Gastrocnemius medialis (tissue), 4 donors: ENCODE measurements around the gene EDNRB. TPM values are rescaled to one million over a fixed set of nuclear protein-coding genes. Genes with fewer than 3 reads are reported as not detected.

Experiments
- ATAC-seq, 2 donors: fragments of 150-250 bp; one replicate each; pipeline ENCODE4 v1.9.1; 2016
- DNase-seq, 2 donors: peaks; one replicate each; pipeline ENCODE4 v3.0.0-alpha.2; 2019
- H3K27ac ChIP-seq, 4 donors: fragments of 200-600 bp; sonication (generic); 1 replicate in 1 of 4; 2 replicates in 3 of 4; pipeline ENCODE4 v1.5.1; 2016 to 2018; ENCODE audit warnings: mild to moderate bottlenecking in 2 of 4, moderate library complexity in 1 of 4
- H3K27me3 ChIP-seq, 3 donors: fragments of 200-600 bp; sonication (generic) in 2 of 3; 1 replicate in 1 of 3; 2 replicates in 2 of 3; pipeline versions ENCODE4 v1.5.1 to v1.6.0; 2016 to 2019; ENCODE audit warnings: mild to moderate bottlenecking in 1 of 3, moderate library complexity in 1 of 3
- H3K36me3 ChIP-seq, 2 donors: fragments of 200-600 bp; sonication (generic) in 1 of 2; one replicate each; pipeline ENCODE4 v1.5.1; 2017 to 2018
- H3K4me1 ChIP-seq, 2 donors: fragments of 200-600 bp; sonication (generic) in 1 of 2; one replicate each; pipeline ENCODE4 v1.5.1; 2016 to 2017; ENCODE audit warnings: mild to moderate bottlenecking in 2 of 2
- H3K4me3 ChIP-seq, 4 donors: fragments of 200-600 bp; sonication (generic) in 3 of 4; 1 replicate in 1 of 4; 2 replicates in 3 of 4; pipeline ENCODE4 v1.5.1; 2016 to 2019; ENCODE audit warnings: mild to moderate bottlenecking in 2 of 4
- H3K9me3 ChIP-seq, 3 donors: fragments of 200-600 bp; sonication (generic) in 2 of 3; 1 replicate in 1 of 3; 2 replicates in 2 of 3; pipeline ENCODE4 v1.5.1; 2016 to 2019
- POLR2A ChIP-seq, 2 donors: fragments of 450-650 bp; IDR thresholded peaks; one replicate each; pipeline ENCODE4 v1.6.1; 2017; ENCODE audit warnings: antibody characterized with exemption in 2 of 2, mild to moderate bottlenecking in 2 of 2, moderate library complexity in 2 of 2
- in situ Hi-C, 4 donors: fragments of 200-750 bp; cut with MboI; loops; one replicate each; pipeline versions ENCODE4 v1.15.0 to v1.8.0; 2017; ENCODE audit warnings: low sequenced_read_pairs in 4 of 4
- intact Hi-C: fragments of 100-400 bp; cut with DNase I; formaldehyde crosslinking; loops from one replicate; pipeline ENCODE4 v1.15.1; 2023; ENCODE audit warnings: low total_unique reads
- total RNA-seq, 4 donors: library from RNA; depleted of rRNA; stranded (reverse); fragments of >200 nt; gene quantifications; one replicate each; pipeline versions ENCODE4 v1.1.0 to v1.2.3, GENCODE V29; 2016
- TF ChIP-seq, protein P1 (sequence below), 5 experiments: fragments of 450-650 bp in 3 of 5; fragments of 200-600 bp in 2 of 5; sonication (generic) in 2 of 5; IDR thresholded peaks in 4 of 5; conservative IDR thresholded peaks in 1 of 5; 1 replicate in 4 of 5; 2 replicates in 1 of 5; pipeline ENCODE4 v1.5.1; 2016 to 2019; ENCODE audit warnings: antibody characterized with exemption in 5 of 5, mild to moderate bottlenecking in 3 of 5, moderate library complexity in 3 of 5

The EDNRB gene
- total RNA-seq, 4 donors from 2014 or later, result 13.6 to 35.1 (median 20.1) TPM

DNA sequence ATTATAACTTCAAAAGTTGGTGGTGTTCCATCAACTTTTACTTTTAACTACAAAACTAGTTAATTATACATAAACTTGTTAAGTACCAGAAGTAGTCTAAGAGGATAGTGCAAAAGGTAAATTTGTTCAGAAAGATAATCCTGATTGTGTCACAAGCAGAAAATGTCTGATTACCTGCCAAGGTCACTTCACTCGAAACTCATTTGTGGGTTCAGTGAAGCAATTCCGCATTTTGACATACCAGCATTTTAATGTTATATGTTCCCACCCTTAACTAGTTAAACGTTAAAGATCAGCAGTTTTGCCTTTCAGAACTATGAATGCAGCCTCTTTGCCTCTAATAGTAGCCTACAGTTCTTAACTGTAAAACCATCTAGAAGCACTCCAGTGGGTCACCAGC lies 5.6 kb downstream of the EDNRB start:
- in situ Hi-C loops (no loop called here), intact Hi-C loops (loop anchor here (10.0 kb wide), 1 partner anchor 72 kb away; no protein-coding TSS in a partner anchor)
- Histone ChIP-seq H3K27me3 (peaks cover 0 to 2% (median 0%) of the 10 kb centered on the region in 3 donors), H3K9me3 (no peaks in the 10 kb centered on the region), H3K27ac (no peak overlapping the region), H3K4me1 (no peaks in the 10 kb centered on the region), H3K36me3 (no peaks in the 10 kb centered on the region), H3K4me3 (peak overlapping the region in 1 of 4 donors; percentile 65)
- DNase-seq, result no peak
- TF ChIP-seq, protein P1, sequence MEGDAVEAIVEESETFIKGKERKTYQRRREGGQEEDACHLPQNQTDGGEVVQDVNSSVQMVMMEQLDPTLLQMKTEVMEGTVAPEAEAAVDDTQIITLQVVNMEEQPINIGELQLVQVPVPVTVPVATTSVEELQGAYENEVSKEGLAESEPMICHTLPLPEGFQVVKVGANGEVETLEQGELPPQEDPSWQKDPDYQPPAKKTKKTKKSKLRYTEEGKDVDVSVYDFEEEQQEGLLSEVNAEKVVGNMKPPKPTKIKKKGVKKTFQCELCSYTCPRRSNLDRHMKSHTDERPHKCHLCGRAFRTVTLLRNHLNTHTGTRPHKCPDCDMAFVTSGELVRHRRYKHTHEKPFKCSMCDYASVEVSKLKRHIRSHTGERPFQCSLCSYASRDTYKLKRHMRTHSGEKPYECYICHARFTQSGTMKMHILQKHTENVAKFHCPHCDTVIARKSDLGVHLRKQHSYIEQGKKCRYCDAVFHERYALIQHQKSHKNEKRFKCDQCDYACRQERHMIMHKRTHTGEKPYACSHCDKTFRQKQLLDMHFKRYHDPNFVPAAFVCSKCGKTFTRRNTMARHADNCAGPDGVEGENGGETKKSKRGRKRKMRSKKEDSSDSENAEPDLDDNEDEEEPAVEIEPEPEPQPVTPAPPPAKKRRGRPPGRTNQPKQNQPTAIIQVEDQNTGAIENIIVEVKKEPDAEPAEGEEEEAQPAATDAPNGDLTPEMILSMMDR (IDR thresholded peaks at IDR 0.05 in 4 of 5, conservative IDR thresholded peaks at IDR 0.05 in 1 of 5), result no peak
- no peak for TF ChIP-seq POLR2A (IDR thresholded peaks at IDR 0.05)
- no peak for ATAC-seq

DNA sequence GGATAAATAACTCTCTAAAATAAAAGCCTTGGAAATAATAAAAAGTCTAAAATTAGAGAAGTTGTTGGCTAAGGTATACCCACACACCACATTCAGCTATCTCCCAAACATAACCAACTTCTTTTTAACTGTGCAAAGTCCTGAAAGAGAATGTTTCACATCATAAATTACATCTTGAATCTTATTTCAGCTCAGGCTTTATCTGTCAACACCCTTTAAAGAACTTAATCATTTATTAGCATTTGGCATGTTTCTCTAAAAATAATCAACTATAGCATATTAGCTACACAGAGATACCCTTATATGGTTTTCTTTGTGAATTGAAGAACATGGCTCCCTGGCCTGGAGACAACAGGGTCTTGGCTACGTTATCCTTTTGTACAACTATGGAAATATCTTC lies 6.9 kb downstream of the EDNRB start:
- Histone ChIP-seq H3K9me3 (no peaks in the 10 kb centered on the region), H3K27ac (no peak overlapping the region), H3K4me3 (no peak overlapping the region), H3K27me3 (no peaks in the 10 kb centered on the region), H3K36me3 (no peaks in the 10 kb centered on the region), H3K4me1 (no peaks in the 10 kb centered on the region)
- no peak for TF ChIP-seq POLR2A (IDR thresholded peaks at IDR 0.05)
- TF ChIP-seq, protein P1 (IDR thresholded peaks at IDR 0.05 in 4 of 5, conservative IDR thresholded peaks at IDR 0.05 in 1 of 5), result no peak
- intact Hi-C loops, result loop anchor here (10.0 kb wide), 1 partner anchor 73 kb away; no protein-coding TSS in a partner anchor
- in situ Hi-C loops, result no loop called here
- ATAC-seq, result no peak
- DNase-seq, result no peak

DNA sequence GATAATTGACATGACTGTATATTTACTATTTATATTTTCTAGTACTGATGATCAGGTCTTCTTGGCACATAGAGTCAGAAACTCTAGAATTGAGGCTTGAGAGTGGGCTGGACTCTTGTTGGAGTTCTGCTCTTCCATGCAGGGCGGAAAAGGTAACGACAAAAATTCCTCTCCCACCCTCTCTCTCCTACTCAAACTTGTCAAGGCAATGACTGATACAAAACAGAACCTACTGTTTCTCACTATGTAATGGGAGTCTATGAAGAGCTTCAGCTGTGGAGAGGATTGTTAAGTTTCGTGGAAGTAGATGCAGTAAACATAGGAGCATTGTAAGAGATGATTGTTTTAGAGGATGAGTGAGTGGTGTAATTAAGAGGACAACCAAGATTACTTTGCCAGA lies 8.8 kb downstream of the EDNRB start:
- in situ Hi-C loops (no loop called here), intact Hi-C loops (loop anchor here (10.0 kb wide), 1 partner anchor 75 kb away; no protein-coding TSS in a partner anchor)
- DNase-seq (no peak), ATAC-seq (no peak)
- no peak overlapping the region for H3K4me3 ChIP-seq
- no peak overlapping the region for H3K27ac ChIP-seq
- no peaks in the 10 kb centered on the region for H3K9me3 ChIP-seq
- H3K36me3 ChIP-seq, result no peaks in the 10 kb centered on the region
- H3K4me1 ChIP-seq, result no peaks in the 10 kb centered on the region
- no peak for TF ChIP-seq POLR2A (IDR thresholded peaks at IDR 0.05)
- TF ChIP-seq, protein P1 (IDR thresholded peaks at IDR 0.05 in 4 of 5, conservative IDR thresholded peaks at IDR 0.05 in 1 of 5), result no peak
- H3K27me3 ChIP-seq, result no peaks in the 10 kb centered on the region

DNA sequence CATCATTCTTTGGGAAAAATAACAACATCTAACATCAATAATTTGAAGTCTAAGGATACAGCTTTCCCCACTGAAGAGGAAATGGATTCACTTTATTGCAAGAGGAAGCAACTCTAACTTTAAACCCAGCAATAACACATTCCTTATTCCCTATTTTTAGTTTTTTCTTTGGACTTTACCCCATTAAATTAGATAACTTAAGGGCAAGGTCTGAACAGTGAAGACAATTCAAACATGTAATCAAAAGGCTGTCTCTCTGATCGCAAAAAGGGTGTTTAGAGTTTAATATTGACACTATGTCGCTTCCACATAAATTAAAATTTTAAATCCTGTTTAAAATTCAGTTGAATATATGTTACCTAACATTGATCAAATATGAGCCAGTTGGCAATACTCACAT lies 10.1 kb downstream of the EDNRB start:
- intact Hi-C loops, result no loop called here
- TF ChIP-seq, protein P1 (IDR thresholded peaks at IDR 0.05 in 4 of 5, conservative IDR thresholded peaks at IDR 0.05 in 1 of 5), result no peak
- no peak for TF ChIP-seq POLR2A (IDR thresholded peaks at IDR 0.05)

More for the DNA sequence above, 10.1 kb downstream of the EDNRB start:
- no peaks in the 10 kb centered on the region for H3K9me3 ChIP-seq
- no peak overlapping the region for H3K27ac ChIP-seq
- H3K4me1 ChIP-seq, result no peaks in the 10 kb centered on the region
- no peak overlapping the region for H3K4me3 ChIP-seq
- no peak for DNase-seq
- no peak for ATAC-seq
- in situ Hi-C loops, result no loop called here
- H3K27me3 ChIP-seq, result no peaks in the 10 kb centered on the region
- H3K36me3 ChIP-seq, result no peaks in the 10 kb centered on the region
